ENCODE data around the gene ZNF14. TPM values are rescaled to one million over a fixed set of nuclear protein-coding genes. Genes with fewer than 3 reads are reported as not detected.
"Not testable (repeated sequence)": the region's sequence is repeated elsewhere in the genome, so short reads cannot be mapped to it uniquely, and the experiment has no call there.

Gene ZNF14
- total RNA-seq, 2 donors from 2014 or later: 2.6 to 4.8 TPM

GRCh38 chr19:19691683-19692082 is 41.2 kb downstream of the ZNF14 start:
- Histone ChIP-seq H3K4me1 (no peaks in the 10 kb centered on the region), H3K9ac (ENCODE audit: low read depth in 2 of 2, low read length in 2 of 2) (no peak overlapping the region), H3K36me3 (no peaks in the 10 kb centered on the region), H3K27ac (no peak overlapping the region), H3K9me3 (no peaks in the 10 kb centered on the region), H3K4me3 (no peak overlapping the region), H3K27me3 (no peaks in the 10 kb centered on the region)
- no peak for DNase-seq
- TF ChIP-seq CTCF (IDR thresholded peaks at IDR 0.05): no peak
- intact Hi-C loops (cut with DNase I): no loop called here

GRCh38 chr19:19689023-19689422 is 43.9 kb downstream of the ZNF14 start:
- H3K27me3 ChIP-seq; H3K36me3 ChIP-seq; H3K9ac ChIP-seq (ENCODE audit: low read depth in 2 of 2, low read length in 2 of 2); H3K9me3 ChIP-seq; H3K27ac ChIP-seq; intact Hi-C loops (cut with DNase I); H3K4me1 ChIP-seq; H3K4me3 ChIP-seq; DNase-seq: not testable (repeated sequence)

- no peaks in the 10 kb centered on the region for H3K36me3 ChIP-seq
- no peaks in the 10 kb centered on the region for H3K9me3 ChIP-seq
- intact Hi-C loops (cut with DNase I): no loop called here
- no peak overlapping the region for H3K27ac ChIP-seq
- DNase-seq: no peak
- TF ChIP-seq CTCF (IDR thresholded peaks at IDR 0.05): no peak
- no peaks in the 10 kb centered on the region for H3K4me1 ChIP-seq
- H3K27me3 ChIP-seq: no peaks in the 10 kb centered on the region
- H3K4me3 ChIP-seq: no peak overlapping the region
- H3K9ac ChIP-seq (ENCODE audit: low read depth in 2 of 2, low read length in 2 of 2): no peak overlapping the region
Measured at GRCh38 chr19:19687090-19687489, 45.8 kb downstream of the ZNF14 start.

- no peak overlapping the region for H3K9ac ChIP-seq (ENCODE audit: low read depth in 2 of 2, low read length in 2 of 2)
- no peak overlapping the region for H3K27ac ChIP-seq
- no peak for TF ChIP-seq CTCF (IDR thresholded peaks at IDR 0.05)
- intact Hi-C loops (cut with DNase I): no loop called here
- H3K36me3 ChIP-seq: no peaks in the 10 kb centered on the region
- H3K4me1 ChIP-seq: no peaks in the 10 kb centered on the region
- no peak overlapping the region for H3K4me3 ChIP-seq
- no peak for DNase-seq
- no peaks in the 10 kb centered on the region for H3K9me3 ChIP-seq
- no peaks in the 10 kb centered on the region for H3K27me3 ChIP-seq
Measured at GRCh38 chr19:19686580-19686979, 46.3 kb downstream of the ZNF14 start.

- intact Hi-C loops (cut with DNase I); H3K36me3 ChIP-seq; H3K27ac ChIP-seq; H3K9ac ChIP-seq (ENCODE audit: low read depth in 2 of 2, low read length in 2 of 2); H3K27me3 ChIP-seq; H3K4me1 ChIP-seq; H3K9me3 ChIP-seq; DNase-seq; H3K4me3 ChIP-seq: not testable (repeated sequence)
Measured at GRCh38 chr19:19686119-19686518, 46.8 kb downstream of the ZNF14 start.

- Histone ChIP-seq H3K9ac (ENCODE audit: low read depth in 2 of 2, low read length in 2 of 2) (no peak overlapping the region), H3K27me3 (no peaks in the 10 kb centered on the region), H3K4me3 (no peak overlapping the region), H3K27ac (no peak overlapping the region), H3K4me1 (no peaks in the 10 kb centered on the region), H3K9me3 (no peaks in the 10 kb centered on the region), H3K36me3 (peaks cover 6% of the 10 kb centered on the region)
- intact Hi-C loops (cut with DNase I): no loop called here
- TF ChIP-seq CTCF (IDR thresholded peaks at IDR 0.05): no peak
- DNase-seq: no peak
Measured at GRCh38 chr19:19679176-19680073, 53.5 kb downstream of the ZNF14 start.
